Stomach (tissue), 4 donors: Measurements from ENCODE around the gene RIN3.

Source experiments
- CTCF ChIP-seq, 7 experiments: fragments of 450-650 bp in 4 of 7; fragments of 200-600 bp in 3 of 7; sonication (generic) in 3 of 7; IDR thresholded peaks; one replicate each; pipeline ENCODE4 v1.5.1; 2016 to 2019; ENCODE audit warnings: antibody characterized with exemption in 7 of 7, control low read depth in 2 of 7, mild to moderate bottlenecking in 1 of 7
- EP300 ChIP-seq: sonication (generic); formaldehyde crosslinking; IDR thresholded peaks from one replicate; pipeline ENCODE4 v1.6.1; 2017; ENCODE audit warnings: antibody characterized with exemption
- POLR2A ChIP-seq, 4 donors: fragments of 450-650 bp; IDR thresholded peaks; one replicate each; pipeline ENCODE4 v1.6.1; 2016; ENCODE audit warnings: antibody characterized with exemption in 4 of 4, control low read depth in 2 of 4, mild to moderate bottlenecking in 1 of 4, moderate library complexity in 1 of 4
- POLR2AphosphoS5 ChIP-seq, 3 donors: sonication (generic); formaldehyde crosslinking; IDR thresholded peaks; one replicate each; pipeline ENCODE4 v1.6.1; 2016; ENCODE audit warnings: antibody characterized with exemption in 3 of 3

DNA sequence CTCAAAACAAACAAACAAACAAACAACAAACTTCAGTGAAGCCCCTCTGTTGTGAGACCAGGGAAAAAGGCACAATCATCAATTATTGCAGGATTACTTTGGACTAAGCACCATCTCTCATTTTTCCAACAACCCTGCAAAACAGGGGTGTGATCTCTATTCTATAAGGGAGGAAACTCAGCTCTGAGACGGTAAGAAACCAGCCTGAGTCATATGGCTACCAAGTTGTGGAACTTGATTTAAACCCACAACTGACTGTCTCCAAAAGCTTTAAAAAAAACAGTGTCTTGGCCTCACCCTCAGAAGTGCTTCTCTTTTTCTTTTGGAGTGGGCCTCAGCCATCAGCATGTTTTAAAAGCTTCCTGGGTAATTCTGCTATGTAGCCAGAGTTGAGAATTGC, 49.8 kb downstream of the RIN3 start:
- TF ChIP-seq CTCF (IDR thresholded peaks at IDR 0.05) (no peak), POLR2A (IDR thresholded peaks at IDR 0.05) (no peak), EP300 (no peak), POLR2AphosphoS5 (IDR thresholded peaks at IDR 0.05) (no peak)
